Fibroblast of lung (primary cell): ENCODE results near the gene CPB1. TPM values are rescaled to one million over a fixed set of nuclear protein-coding genes. Genes with fewer than 3 reads are reported as not detected.

Experiments used
- DNase-seq, 2 donors: peaks; one replicate each; pipeline versions ENCODE4 v3.0.0 to v3.0.0-alpha.2; 2010; ENCODE audit warnings: low read depth in 2 of 2
- H2AFZ ChIP-seq: 2 replicates; pipeline ENCODE4 v1.5.1; 2012; ENCODE audit warnings: low read length, control low read depth, inconsistent platforms
- H3K27ac ChIP-seq: 2 replicates; pipeline ENCODE4 v1.5.1; 2011; ENCODE audit warnings: low read length, control low read depth; ENCODE audit not compliant: insufficient read depth
- H3K27me3 ChIP-seq: 2 replicates; pipeline ENCODE4 v1.5.1; 2011; ENCODE audit warnings: mild to moderate bottlenecking, low read length; ENCODE audit not compliant: control insufficient read depth, insufficient read depth
- H3K36me3 ChIP-seq: 2 replicates; pipeline ENCODE4 v1.5.1; 2011; ENCODE audit warnings: low read length; ENCODE audit not compliant: control insufficient read depth, insufficient read depth
- H3K4me1 ChIP-seq: 2 replicates; pipeline ENCODE4 v1.5.1; 2011; ENCODE audit warnings: low read length; ENCODE audit not compliant: control insufficient read depth, insufficient read depth; ENCODE audit errors: extremely low read depth
- H3K4me2 ChIP-seq: 2 replicates; pipeline ENCODE4 v1.5.1; 2011; ENCODE audit warnings: low read length, control low read depth; ENCODE audit not compliant: insufficient read depth; ENCODE audit errors: extremely low read depth
- H3K4me3 ChIP-seq, 4 experiments: fragments of 200-600 bp in 1 of 4; sonication (generic) in 1 of 4; replicated peaks in 1 of 4; 2 replicates each; pipeline ENCODE4 v1.5.1; 2011 to 2016; ENCODE audit warnings: low read length in 4 of 4, low read depth in 3 of 4, mild to moderate bottlenecking in 3 of 4, control low read depth in 2 of 4, inconsistent platforms in 1 of 4, mixed read lengths in 1 of 4; ENCODE audit not compliant: insufficient read depth in 1 of 4; ENCODE audit errors: control extremely low read depth in 1 of 4
- H3K79me2 ChIP-seq: 2 replicates; pipeline ENCODE4 v1.5.1; 2012; ENCODE audit warnings: mild to moderate bottlenecking, low read length, inconsistent platforms; ENCODE audit not compliant: control insufficient read depth, insufficient read depth
- H3K9ac ChIP-seq: 2 replicates; pipeline ENCODE4 v1.5.1; 2011; ENCODE audit warnings: mild to moderate bottlenecking, low read length, control low read depth; ENCODE audit not compliant: insufficient read depth
- H3K9me3 ChIP-seq: 2 replicates; pipeline ENCODE4 v1.5.1; 2012; ENCODE audit warnings: low read depth, low read length; ENCODE audit not compliant: control insufficient read depth, insufficient read depth
- H4K20me1 ChIP-seq: 2 replicates; pipeline ENCODE4 v1.5.1; 2011; ENCODE audit warnings: low read length; ENCODE audit not compliant: control insufficient read depth, insufficient read depth; ENCODE audit errors: extremely low read depth
- CTCF ChIP-seq, 2 donors: IDR thresholded peaks in 1 of 2; conservative IDR thresholded peaks in 1 of 2; 1 replicate in 1 of 2; 2 replicates in 1 of 2; pipeline ENCODE4 v1.5.1; 2011 to 2012; ENCODE audit warnings: low read length in 2 of 2, control low read depth in 1 of 2, inconsistent platforms in 1 of 2, low read depth in 1 of 2, mild to moderate bottlenecking in 1 of 2
- EZH2 ChIP-seq: IDR thresholded peaks from 2 replicates; pipeline ENCODE4 v1.5.1; 2012; ENCODE audit warnings: low read length, control low read depth, mild to moderate bottlenecking; ENCODE audit errors: missing control alignments
- polyA plus RNA-seq, 2 donors: library from polyadenylated mRNA; depleted of rRNA in 1 of 2; stranded (reverse) in 1 of 2; unstranded in 1 of 2; fragments of >200 nt; gene quantifications; 2 replicates each; pipeline ENCODE4 v1.2.1, GENCODE V29; 2011 to 2012; ENCODE audit warnings: missing spikeins in 1 of 2
- total RNA-seq: library from RNA; depleted of rRNA; stranded (reverse); fragments of >200 nt; gene quantifications from 2 replicates; pipeline ENCODE4 v1.2.1, GENCODE V29; 2014

CPB1 gene
- total and polyA plus RNA-seq, 2 donors (not counting 1 experiment from before 2014, with no cell fraction given), result 0.07 TPM; not detected in 1

DNA sequence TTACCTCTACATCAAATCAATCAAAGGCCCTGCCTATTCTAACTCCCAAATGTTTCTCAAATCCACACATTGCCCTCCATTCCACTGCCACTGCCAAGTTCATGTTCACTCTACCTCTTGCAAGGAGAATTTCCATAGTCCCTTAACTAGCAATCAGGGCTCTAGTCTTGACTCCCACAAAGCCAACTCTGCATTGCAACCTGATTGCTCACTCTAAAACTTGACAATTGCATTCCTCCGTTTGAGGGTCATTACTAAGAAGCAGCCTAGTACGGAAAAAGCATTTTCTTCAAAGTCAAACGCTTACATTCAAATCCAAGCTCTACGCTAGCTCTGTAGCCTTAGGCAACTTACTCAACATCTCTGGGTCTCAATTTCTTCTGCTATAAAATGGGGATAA is 38.6 kb downstream of the CPB1 start:
- TF ChIP-seq CTCF (conservative IDR thresholded peaks at IDR 0.05 in 1 of 2, IDR thresholded peaks at IDR 0.05 in 1 of 2; ENCODE audit: low read depth in 1 of 2, low read length in 2 of 2), result no peak
- TF ChIP-seq EZH2, result no peak
- no peak overlapping the region for H2AFZ ChIP-seq
- no peaks in the 10 kb centered on the region for H3K36me3 ChIP-seq
- no peaks in the 10 kb centered on the region for H3K4me1 ChIP-seq
- H3K79me2 ChIP-seq, result no peaks in the 10 kb centered on the region
- DNase-seq, result peak in 1 of 2 donors; percentile 97
- H4K20me1 ChIP-seq, result no peaks in the 10 kb centered on the region
- H3K27ac ChIP-seq, result no peak overlapping the region
- no peaks in the 10 kb centered on the region for H3K27me3 ChIP-seq
- H3K4me3 ChIP-seq, result no peak overlapping the region
- H3K4me2 ChIP-seq, result no peak overlapping the region
- H3K9me3 ChIP-seq, result no peaks in the 10 kb centered on the region
- no peak overlapping the region for H3K9ac ChIP-seq

- Histone ChIP-seq H3K9ac (no peak overlapping the region), H3K4me3 (no peak overlapping the region), H3K4me1 (no peaks in the 10 kb centered on the region), H3K36me3 (no peaks in the 10 kb centered on the region), H3K79me2 (no peaks in the 10 kb centered on the region), H2AFZ (no peak overlapping the region), H3K9me3 (no peaks in the 10 kb centered on the region), H3K27me3 (no peaks in the 10 kb centered on the region), H4K20me1 (no peaks in the 10 kb centered on the region), H3K27ac (no peak overlapping the region), H3K4me2 (no peak overlapping the region)
- peak in 1 of 2 donors; percentile 31 for DNase-seq
- TF ChIP-seq CTCF (conservative IDR thresholded peaks at IDR 0.05 in 1 of 2, IDR thresholded peaks at IDR 0.05 in 1 of 2; ENCODE audit: low read depth in 1 of 2, low read length in 2 of 2) (no peak), EZH2 (no peak)
These were observed 45.8 kb downstream of the CPB1 start for GRCh38 chr3:148873270-148873927.

DNA sequence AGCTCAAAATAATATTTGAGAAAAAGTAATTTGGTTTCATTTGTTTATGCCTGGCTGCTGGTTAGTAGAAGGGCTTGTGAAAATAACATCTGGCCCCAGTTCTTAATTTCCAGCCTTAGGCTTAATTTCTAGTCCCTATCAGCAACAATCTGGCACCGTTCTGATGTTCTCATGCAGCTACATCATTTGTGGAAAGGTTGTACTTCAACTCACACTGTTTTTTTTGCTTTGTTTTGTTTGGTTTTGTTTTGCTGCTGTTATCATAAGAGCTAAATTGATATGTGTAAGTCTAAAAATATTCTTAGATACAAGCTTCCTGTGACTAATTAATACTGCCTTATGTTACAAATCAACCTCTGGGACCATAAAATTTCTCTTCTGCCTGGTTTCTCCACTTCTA is 46.4 kb downstream of the CPB1 start:
- H3K9me3 ChIP-seq, result no peaks in the 10 kb centered on the region
- no peaks in the 10 kb centered on the region for H3K79me2 ChIP-seq
- DNase-seq, result peak in 1 of 2 donors; percentile 17
- H3K27ac ChIP-seq, result no peak overlapping the region
- H3K27me3 ChIP-seq, result no peaks in the 10 kb centered on the region
- H4K20me1 ChIP-seq, result no peaks in the 10 kb centered on the region
- H3K36me3 ChIP-seq, result no peaks in the 10 kb centered on the region
- H3K4me2 ChIP-seq, result no peak overlapping the region
- TF ChIP-seq EZH2 (no peak), CTCF (conservative IDR thresholded peaks at IDR 0.05 in 1 of 2, IDR thresholded peaks at IDR 0.05 in 1 of 2; ENCODE audit: low read depth in 1 of 2, low read length in 2 of 2) (no peak)
- H3K4me3 ChIP-seq, result no peak overlapping the region
- no peak overlapping the region for H3K9ac ChIP-seq
- H3K4me1 ChIP-seq, result no peaks in the 10 kb centered on the region
- no peak overlapping the region for H2AFZ ChIP-seq
